ENCODE data around the gene GPR33. TPM values are rescaled to one million over a fixed set of nuclear protein-coding genes. Genes with fewer than 3 reads are reported as not detected.
"Not testable (repeated sequence)": the region's sequence is repeated elsewhere in the genome, so short reads cannot be mapped to it uniquely, and the experiment has no call there.

Gene GPR33
- polyA plus RNA-seq, 1 experiment: not detected

GRCh38 chr14:31442284-31442683, 45.6 kb downstream of the GPR33 start:
- POLR2A ChIA-PET: interaction anchor here (0.6 to 4.0 kb wide), 3 partner anchors 15 to 264 kb away, joined by 4 to 31 read pairs (median 8); partner anchors contain the start of genes DTD2 and HEATR5A
- CTCF ChIA-PET: interaction anchor here (2.5 kb wide), 1 partner anchor 8 kb away, joined by 14 read pairs; no protein-coding TSS in a partner anchor
- Histone ChIP-seq H3K9me3 (ENCODE audit: control insufficient read depth, insufficient read depth, low read length) (no peaks in the 10 kb centered on the region; the same call in 1 of the 2 replicates), H3K27me3 (ENCODE audit: control insufficient read depth, insufficient read depth, low read length) (no peaks in the 10 kb centered on the region), H3K27ac (ENCODE audit: low read depth, low read length) (peak overlapping the region; percentile 13), H3K4me3 (ENCODE audit: low read depth, low read length) (no peak overlapping the region)
- TF ChIP-seq, protein P1, sequence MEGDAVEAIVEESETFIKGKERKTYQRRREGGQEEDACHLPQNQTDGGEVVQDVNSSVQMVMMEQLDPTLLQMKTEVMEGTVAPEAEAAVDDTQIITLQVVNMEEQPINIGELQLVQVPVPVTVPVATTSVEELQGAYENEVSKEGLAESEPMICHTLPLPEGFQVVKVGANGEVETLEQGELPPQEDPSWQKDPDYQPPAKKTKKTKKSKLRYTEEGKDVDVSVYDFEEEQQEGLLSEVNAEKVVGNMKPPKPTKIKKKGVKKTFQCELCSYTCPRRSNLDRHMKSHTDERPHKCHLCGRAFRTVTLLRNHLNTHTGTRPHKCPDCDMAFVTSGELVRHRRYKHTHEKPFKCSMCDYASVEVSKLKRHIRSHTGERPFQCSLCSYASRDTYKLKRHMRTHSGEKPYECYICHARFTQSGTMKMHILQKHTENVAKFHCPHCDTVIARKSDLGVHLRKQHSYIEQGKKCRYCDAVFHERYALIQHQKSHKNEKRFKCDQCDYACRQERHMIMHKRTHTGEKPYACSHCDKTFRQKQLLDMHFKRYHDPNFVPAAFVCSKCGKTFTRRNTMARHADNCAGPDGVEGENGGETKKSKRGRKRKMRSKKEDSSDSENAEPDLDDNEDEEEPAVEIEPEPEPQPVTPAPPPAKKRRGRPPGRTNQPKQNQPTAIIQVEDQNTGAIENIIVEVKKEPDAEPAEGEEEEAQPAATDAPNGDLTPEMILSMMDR (IDR thresholded peaks at IDR 0.05; ENCODE audit: low read depth, low read length): no peak
- DNase-seq (ENCODE audit: low read depth, low spot score): no peak

DNA sequence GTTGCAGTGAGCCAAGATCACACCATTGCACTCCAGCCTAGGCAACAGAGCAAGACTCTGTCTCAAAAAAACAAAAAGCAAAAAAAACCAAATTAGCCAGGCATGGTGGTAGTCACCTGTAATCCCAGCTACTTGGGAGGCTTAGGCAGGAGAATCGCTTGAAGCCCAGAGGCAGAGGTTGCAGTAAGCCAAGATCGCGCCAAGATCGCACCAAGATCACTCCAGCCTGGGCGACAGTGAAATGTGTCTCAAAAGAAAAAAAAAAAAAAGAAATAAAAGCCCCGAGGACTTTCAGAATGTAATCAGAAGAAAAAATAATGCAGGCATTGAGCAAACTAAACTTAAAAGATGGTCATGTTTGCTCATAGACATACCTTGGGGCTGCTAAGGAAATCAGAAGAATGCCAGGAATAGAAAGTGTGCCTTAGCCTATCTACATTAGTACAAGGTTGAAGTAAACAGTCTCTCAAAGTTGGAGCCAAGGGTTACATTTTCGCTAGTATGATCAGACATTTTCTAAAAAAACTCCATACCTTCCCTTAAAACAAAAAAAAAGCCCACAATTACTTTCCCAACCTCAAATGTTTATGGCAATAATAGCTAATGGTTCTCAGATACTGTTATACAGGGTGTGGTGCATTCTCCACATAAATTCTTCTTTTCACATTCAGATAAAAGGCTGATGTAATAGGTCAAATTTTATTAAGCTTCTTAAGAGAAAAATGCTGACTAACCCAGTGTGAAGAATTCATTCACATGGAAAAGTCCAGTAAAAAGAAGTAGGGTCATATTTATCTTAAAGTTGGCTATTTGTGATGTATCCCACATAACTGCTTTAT, 46.3 kb downstream of the GPR33 start:
- H3K9me3 ChIP-seq (ENCODE audit: control insufficient read depth, insufficient read depth, low read length): no peaks in the 10 kb centered on the region; the same call in 1 of the 2 replicates
- H3K4me3 ChIP-seq (ENCODE audit: low read depth, low read length): no peak overlapping the region
- ChIA-PET POLR2A (interaction anchor here (0.6 to 4.0 kb wide), 3 partner anchors 16 to 263 kb away, joined by 4 to 31 read pairs (median 8); partner anchors contain the start of genes DTD2 and HEATR5A), CTCF (interaction anchor here (2.5 kb wide), 1 partner anchor 9 kb away, joined by 14 read pairs; no protein-coding TSS in a partner anchor)
- no peak for DNase-seq (ENCODE audit: low read depth, low spot score)
- no peaks in the 10 kb centered on the region for H3K27me3 ChIP-seq (ENCODE audit: control insufficient read depth, insufficient read depth, low read length)
- H3K27ac ChIP-seq (ENCODE audit: low read depth, low read length): peak overlapping the region; percentile 57
- TF ChIP-seq, protein P1 (IDR thresholded peaks at IDR 0.05; ENCODE audit: low read depth, low read length): no peak

DNA sequence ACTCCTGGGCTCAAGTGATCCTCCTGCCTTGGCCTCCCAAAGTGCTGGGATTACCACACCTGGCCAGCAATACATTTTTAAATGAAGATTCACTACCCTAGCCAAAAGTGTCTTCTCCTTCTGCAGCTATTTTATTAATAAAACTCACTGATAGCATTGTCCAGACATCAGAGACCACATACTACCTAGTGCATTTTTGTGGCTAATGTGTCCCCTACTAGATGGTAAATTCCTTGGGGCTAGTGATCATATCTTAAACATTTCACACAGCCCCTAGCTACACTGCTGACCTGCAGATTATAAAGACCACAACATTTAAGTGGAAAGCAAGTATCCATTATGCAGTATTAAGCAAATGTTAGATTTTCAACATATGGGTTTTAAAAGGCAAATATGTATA, 47.6 kb downstream of the GPR33 start:
- TF ChIP-seq, protein P1 (IDR thresholded peaks at IDR 0.05; ENCODE audit: low read depth, low read length): no peak
- no peak for DNase-seq (ENCODE audit: low read depth, low spot score)
- Histone ChIP-seq H3K27ac (ENCODE audit: low read depth, low read length) (no peak overlapping the region), H3K27me3 (ENCODE audit: control insufficient read depth, insufficient read depth, low read length) (no peaks in the 10 kb centered on the region), H3K9me3 (ENCODE audit: control insufficient read depth, insufficient read depth, low read length) (no peaks in the 10 kb centered on the region; the same call in 1 of the 2 replicates), H3K4me3 (ENCODE audit: low read depth, low read length) (no peak overlapping the region)
- ChIA-PET CTCF (interaction anchor here (2.5 kb wide), 1 partner anchor 10 kb away, joined by 14 read pairs; no protein-coding TSS in a partner anchor), POLR2A (interaction anchor here (4.0 kb wide), 1 partner anchor 20 kb away, joined by 31 read pairs; the partner anchor contains the start of gene HEATR5A)

DNA sequence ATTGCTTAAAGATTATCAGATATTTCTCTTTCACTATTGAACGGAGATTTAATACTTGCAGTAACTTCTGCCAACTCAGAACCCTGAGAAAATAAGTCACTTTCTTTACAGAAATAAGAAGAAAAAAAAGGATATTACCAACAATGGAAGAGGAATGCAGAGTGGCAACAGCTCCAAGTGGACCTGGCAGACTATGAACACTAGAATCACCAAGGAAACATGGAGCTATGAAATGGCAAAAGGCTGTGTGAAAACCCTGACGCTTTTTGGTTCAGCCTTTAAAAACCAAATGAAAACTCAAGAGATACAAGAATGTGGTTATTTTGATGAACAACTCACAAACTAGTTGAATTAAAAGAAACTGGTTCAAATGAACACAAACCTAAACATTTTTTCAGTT, 48.3 kb downstream of the GPR33 start:
- ChIA-PET CTCF (interaction anchor here (2.5 kb wide), 1 partner anchor 11 kb away, joined by 14 read pairs; no protein-coding TSS in a partner anchor), POLR2A (interaction anchor here (4.0 kb wide), 1 partner anchor 19 kb away, joined by 31 read pairs; the partner anchor contains the start of gene HEATR5A)
- no peak for DNase-seq (ENCODE audit: low read depth, low spot score)
- Histone ChIP-seq H3K9me3 (ENCODE audit: control insufficient read depth, insufficient read depth, low read length) (no peaks in the 10 kb centered on the region; the same call in 1 of the 2 replicates), H3K27me3 (ENCODE audit: control insufficient read depth, insufficient read depth, low read length) (no peaks in the 10 kb centered on the region), H3K27ac (ENCODE audit: low read depth, low read length) (no peak overlapping the region), H3K4me3 (ENCODE audit: low read depth, low read length) (no peak overlapping the region)
- TF ChIP-seq, protein P1 (IDR thresholded peaks at IDR 0.05; ENCODE audit: low read depth, low read length): no peak

DNA sequence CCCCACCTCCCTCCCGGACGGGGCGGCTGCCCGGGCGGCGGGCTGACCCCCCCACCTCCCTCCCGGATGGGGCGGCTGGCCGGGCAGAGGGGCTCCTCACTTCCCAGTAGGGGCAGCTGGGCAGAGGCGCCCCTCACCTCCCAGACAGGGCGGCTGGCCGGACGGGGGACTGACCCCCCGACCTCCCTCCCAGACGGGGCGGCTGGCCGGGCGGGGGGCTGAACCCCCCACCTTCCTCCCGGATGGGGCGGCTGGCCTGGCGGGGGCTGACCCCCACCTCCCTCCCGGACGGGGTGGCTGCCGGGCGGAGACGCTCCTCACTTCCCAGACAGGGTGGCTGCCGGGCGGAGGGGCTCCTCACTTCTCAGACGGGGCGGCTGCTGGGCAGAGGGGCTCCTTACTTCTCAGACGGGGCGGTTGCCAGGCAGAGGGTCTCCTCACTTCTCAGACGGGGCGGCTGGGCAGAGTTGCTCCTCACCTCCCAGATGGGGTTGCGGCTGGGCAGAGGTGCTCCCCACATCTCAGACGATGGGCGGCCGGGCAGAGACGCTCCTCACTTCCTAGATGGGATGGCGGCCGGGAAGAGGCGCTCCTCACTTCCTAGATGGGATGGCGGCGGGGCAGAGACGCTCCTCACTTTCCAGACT, 50.7 kb downstream of the GPR33 start:
- CTCF ChIA-PET; POLR2A ChIA-PET; H3K27ac ChIP-seq (ENCODE audit: low read depth, low read length); H3K4me3 ChIP-seq (ENCODE audit: low read depth, low read length); H3K9me3 ChIP-seq (ENCODE audit: control insufficient read depth, insufficient read depth, low read length); H3K27me3 ChIP-seq (ENCODE audit: control insufficient read depth, insufficient read depth, low read length); DNase-seq (ENCODE audit: low read depth, low spot score): not testable (repeated sequence)

Measured in AG04450 (cell line).